ENCODE results near the gene HECTD1.

Gene HECTD1

GRCh38 chr14:31139301-31139847, 68.2 kb downstream of the HECTD1 start:
- Histone ChIP-seq H2BK12ac (ENCODE audit: low read length in 2 of 2) (no peak overlapping the region), H3K4me1 (ENCODE audit: control insufficient read depth, insufficient read depth, low read depth, low read length) (no peaks in the 10 kb centered on the region), H3K36me3 (ENCODE audit: control insufficient read depth in 1 of 2, insufficient read depth in 2 of 2, low read depth in 1 of 2, low read length in 2 of 2) (peaks cover 17 to 93% of the 10 kb centered on the region in 2 experiments), H3K4ac (ENCODE audit: low read depth in 1 of 2, low read length in 2 of 2) (no peak overlapping the region), H3K23ac (ENCODE audit: low read length in 2 of 2) (no peak overlapping the region), H3K27ac (ENCODE audit: low read length, poor library complexity, severe bottlenecking) (no peak overlapping the region), H3K9me3 (ENCODE audit: control insufficient read depth, low read length) (no peaks in the 10 kb centered on the region), H2BK15ac (ENCODE audit: low read depth, poor library complexity, severe bottlenecking) (no peak overlapping the region), H3K79me1 (replicated peaks; ENCODE audit: low read length, poor library complexity, severe bottlenecking) (peaks cover 10% of the 10 kb centered on the region), H2BK5ac (ENCODE audit: low read depth, low read length, poor library complexity, severe bottlenecking) (no peak overlapping the region), H3K18ac (ENCODE audit: low read depth in 1 of 2, low read length in 2 of 2) (no peak overlapping the region), H2AK5ac (ENCODE audit: low read length, severe bottlenecking) (no peak overlapping the region), H3K4me2 (ENCODE audit: low read length, poor library complexity, severe bottlenecking) (no peak overlapping the region), H3K4me3 (ENCODE audit: insufficient read depth in 1 of 2, low read depth in 1 of 2, low read length in 2 of 2) (no peak overlapping the region), H3K9ac (ENCODE audit: low read length) (no peak overlapping the region), H2AFZ (ENCODE audit: low read depth, low read length) (no peak overlapping the region), H3K14ac (ENCODE audit: low read length in 2 of 2) (no peak overlapping the region), H4K8ac (ENCODE audit: low read length) (no peak overlapping the region), H4K91ac (ENCODE audit: low read length) (no peak overlapping the region), H2BK120ac (ENCODE audit: low read depth, low read length) (no peak overlapping the region), H3K27me3 (ENCODE audit: control insufficient read depth in 1 of 2, insufficient read depth in 1 of 2, low read length in 2 of 2) (no peaks in the 10 kb centered on the region)
- no peak for DNase-seq
- WGBS, result 92% methylated on average over 2 of the region's 4 CpGs

GRCh38 chr14:31138301-31138700, 69.3 kb downstream of the HECTD1 start:
- no peak overlapping the region for H3K27ac ChIP-seq (ENCODE audit: low read length, poor library complexity, severe bottlenecking)
- no peak overlapping the region for H3K4ac ChIP-seq (ENCODE audit: low read depth in 1 of 2, low read length in 2 of 2)
- no peak overlapping the region for H3K4me2 ChIP-seq (ENCODE audit: low read length, poor library complexity, severe bottlenecking)
- H3K18ac ChIP-seq (ENCODE audit: low read depth in 1 of 2, low read length in 2 of 2), result no peak overlapping the region
- no peak for DNase-seq
- H3K4me3 ChIP-seq (ENCODE audit: insufficient read depth in 1 of 2, low read depth in 1 of 2, low read length in 2 of 2), result no peak overlapping the region
- H3K14ac ChIP-seq (ENCODE audit: low read length in 2 of 2), result no peak overlapping the region
- H3K4me1 ChIP-seq (ENCODE audit: control insufficient read depth, insufficient read depth, low read depth, low read length), result no peaks in the 10 kb centered on the region
- no peak overlapping the region for H2BK15ac ChIP-seq (ENCODE audit: low read depth, poor library complexity, severe bottlenecking)
- H2BK5ac ChIP-seq (ENCODE audit: low read depth, low read length, poor library complexity, severe bottlenecking), result no peak overlapping the region
- no peak overlapping the region for H3K9ac ChIP-seq (ENCODE audit: low read length)
- H3K9me3 ChIP-seq (ENCODE audit: control insufficient read depth, low read length), result no peaks in the 10 kb centered on the region
- no peak overlapping the region for H2AFZ ChIP-seq (ENCODE audit: low read depth, low read length)
- H3K27me3 ChIP-seq (ENCODE audit: control insufficient read depth in 1 of 2, insufficient read depth in 1 of 2, low read length in 2 of 2), result no peaks in the 10 kb centered on the region
- H3K36me3 ChIP-seq (ENCODE audit: control insufficient read depth in 1 of 2, insufficient read depth in 2 of 2, low read depth in 1 of 2, low read length in 2 of 2), result peaks cover 17 to 93% of the 10 kb centered on the region in 2 experiments
- H2AK5ac ChIP-seq (ENCODE audit: low read length, severe bottlenecking), result no peak overlapping the region
- no peak overlapping the region for H4K8ac ChIP-seq (ENCODE audit: low read length)
- no peak overlapping the region for H2BK12ac ChIP-seq (ENCODE audit: low read length in 2 of 2)
- WGBS, result 91% methylated on average over 2 of the region's 2 CpGs
- no peak overlapping the region for H4K91ac ChIP-seq (ENCODE audit: low read length)
- H2BK120ac ChIP-seq (ENCODE audit: low read depth, low read length), result no peak overlapping the region
- H3K23ac ChIP-seq (ENCODE audit: low read length in 2 of 2), result no peak overlapping the region
- peaks cover 9% of the 10 kb centered on the region for H3K79me1 ChIP-seq (replicated peaks; ENCODE audit: low read length, poor library complexity, severe bottlenecking)

DNA sequence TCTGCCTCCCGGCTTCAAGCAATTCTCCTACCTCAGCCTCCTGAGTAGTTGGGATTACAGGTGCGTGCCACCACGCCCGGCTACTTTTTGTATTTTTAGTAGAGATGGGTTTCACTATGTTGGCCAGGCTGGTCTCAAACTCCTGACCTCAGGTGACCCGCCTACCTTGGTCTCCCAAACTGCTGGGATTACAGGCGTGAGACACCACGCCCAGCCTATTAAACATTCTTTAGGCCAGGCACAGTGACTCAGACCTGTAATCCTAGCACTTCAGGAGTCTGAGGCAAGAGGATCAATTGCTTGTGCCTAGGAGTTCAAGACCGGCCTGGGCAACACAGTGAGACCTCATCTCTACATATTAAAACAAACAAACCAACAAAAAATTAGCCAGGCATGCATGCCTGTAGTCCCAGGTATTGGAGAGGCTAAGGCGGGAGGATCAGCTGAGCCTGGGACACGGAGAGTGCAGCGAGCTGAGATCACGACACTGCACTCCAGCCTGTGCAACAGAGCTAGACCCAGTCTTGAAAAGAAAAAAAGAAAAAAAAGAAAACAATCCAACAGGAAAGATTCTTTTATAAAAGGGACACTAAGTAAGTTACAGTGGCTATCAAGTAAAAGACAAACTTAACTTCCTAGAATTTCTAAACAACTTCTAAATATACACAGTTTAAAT, 70.2 kb downstream of the HECTD1 start:
- Histone ChIP-seq H3K4me1 (ENCODE audit: control insufficient read depth, insufficient read depth, low read depth, low read length) (no peaks in the 10 kb centered on the region), H3K18ac (ENCODE audit: low read depth in 1 of 2, low read length in 2 of 2) (peak overlapping the region in 1 of 2 experiments; percentile 38), H3K9me3 (ENCODE audit: control insufficient read depth, low read length) (no peaks in the 10 kb centered on the region), H3K27ac (ENCODE audit: low read length, poor library complexity, severe bottlenecking) (no peak overlapping the region), H2AK5ac (ENCODE audit: low read length, severe bottlenecking) (no peak overlapping the region), H2BK15ac (ENCODE audit: low read depth, poor library complexity, severe bottlenecking) (no peak overlapping the region), H2BK5ac (ENCODE audit: low read depth, low read length, poor library complexity, severe bottlenecking) (no peak overlapping the region), H3K14ac (ENCODE audit: low read length in 2 of 2) (no peak overlapping the region), H2AFZ (ENCODE audit: low read depth, low read length) (no peak overlapping the region), H3K4me3 (ENCODE audit: insufficient read depth in 1 of 2, low read depth in 1 of 2, low read length in 2 of 2) (no peak overlapping the region), H3K23ac (ENCODE audit: low read length in 2 of 2) (no peak overlapping the region), H3K27me3 (ENCODE audit: control insufficient read depth in 1 of 2, insufficient read depth in 1 of 2, low read length in 2 of 2) (no peaks in the 10 kb centered on the region), H2BK120ac (ENCODE audit: low read depth, low read length) (no peak overlapping the region), H3K9ac (ENCODE audit: low read length) (no peak overlapping the region), H3K4me2 (ENCODE audit: low read length, poor library complexity, severe bottlenecking) (no peak overlapping the region), H3K79me1 (replicated peaks; ENCODE audit: low read length, poor library complexity, severe bottlenecking) (peaks cover 6% of the 10 kb centered on the region), H2BK12ac (ENCODE audit: low read length in 2 of 2) (no peak overlapping the region), H4K8ac (ENCODE audit: low read length) (no peak overlapping the region), H3K36me3 (ENCODE audit: control insufficient read depth in 1 of 2, insufficient read depth in 2 of 2, low read depth in 1 of 2, low read length in 2 of 2) (peaks cover 15 to 95% of the 10 kb centered on the region in 2 experiments), H4K91ac (ENCODE audit: low read length) (no peak overlapping the region), H3K4ac (ENCODE audit: low read depth in 1 of 2, low read length in 2 of 2) (no peak overlapping the region)
- no peak for DNase-seq
- WGBS, result 94% methylated on average over 10 of the region's 12 CpGs

DNA sequence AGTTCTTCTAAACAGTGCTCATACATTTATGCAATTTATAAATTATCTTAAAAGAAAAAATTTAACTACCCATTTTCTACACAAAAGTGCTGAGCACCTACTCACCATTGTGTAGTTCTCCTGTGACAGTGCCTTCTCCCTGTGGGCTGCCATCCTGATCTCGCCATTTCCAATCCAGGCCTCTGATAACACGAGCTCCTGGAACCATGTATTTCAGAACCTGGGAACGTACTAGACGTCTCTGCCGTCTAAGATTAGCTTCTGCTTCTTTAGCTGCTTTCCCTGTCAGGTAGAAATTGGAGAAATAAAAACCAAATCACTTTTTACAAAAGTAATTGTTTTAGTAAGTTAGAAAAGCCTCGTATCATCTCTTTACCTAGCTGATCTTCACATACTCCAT, 74.5 kb downstream of the HECTD1 start:
- no peak overlapping the region for H3K18ac ChIP-seq (ENCODE audit: low read depth in 1 of 2, low read length in 2 of 2)
- no peak overlapping the region for H2BK12ac ChIP-seq (ENCODE audit: low read length in 2 of 2)
- H4K91ac ChIP-seq (ENCODE audit: low read length), result no peak overlapping the region
- no peak overlapping the region for H3K4me3 ChIP-seq (ENCODE audit: insufficient read depth in 1 of 2, low read depth in 1 of 2, low read length in 2 of 2)
- H3K14ac ChIP-seq (ENCODE audit: low read length in 2 of 2), result no peak overlapping the region
- H3K23ac ChIP-seq (ENCODE audit: low read length in 2 of 2), result no peak overlapping the region
- no peak overlapping the region for H2AK5ac ChIP-seq (ENCODE audit: low read length, severe bottlenecking)
- H3K9me3 ChIP-seq (ENCODE audit: control insufficient read depth, low read length), result no peaks in the 10 kb centered on the region
- H2BK5ac ChIP-seq (ENCODE audit: low read depth, low read length, poor library complexity, severe bottlenecking), result no peak overlapping the region
- no peak overlapping the region for H4K8ac ChIP-seq (ENCODE audit: low read length)
- no peak overlapping the region for H3K4ac ChIP-seq (ENCODE audit: low read depth in 1 of 2, low read length in 2 of 2)
- H3K79me1 ChIP-seq (replicated peaks; ENCODE audit: low read length, poor library complexity, severe bottlenecking), result peaks cover 8% of the 10 kb centered on the region
- peaks cover 20 to 94% of the 10 kb centered on the region in 2 experiments for H3K36me3 ChIP-seq (ENCODE audit: control insufficient read depth in 1 of 2, insufficient read depth in 2 of 2, low read depth in 1 of 2, low read length in 2 of 2)
- H3K27me3 ChIP-seq (ENCODE audit: control insufficient read depth in 1 of 2, insufficient read depth in 1 of 2, low read length in 2 of 2), result no peaks in the 10 kb centered on the region
- no peak for DNase-seq
- H3K9ac ChIP-seq (ENCODE audit: low read length), result no peak overlapping the region
- no peak overlapping the region for H3K27ac ChIP-seq (ENCODE audit: low read length, poor library complexity, severe bottlenecking)
- no peak overlapping the region for H2BK120ac ChIP-seq (ENCODE audit: low read depth, low read length)
- H2AFZ ChIP-seq (ENCODE audit: low read depth, low read length), result no peak overlapping the region
- peaks cover 1% of the 10 kb centered on the region for H3K4me1 ChIP-seq (ENCODE audit: control insufficient read depth, insufficient read depth, low read depth, low read length)
- WGBS, result 94% methylated on average over 2 of the region's 6 CpGs
- H3K4me2 ChIP-seq (ENCODE audit: low read length, poor library complexity, severe bottlenecking), result no peak overlapping the region
- H2BK15ac ChIP-seq (ENCODE audit: low read depth, poor library complexity, severe bottlenecking), result no peak overlapping the region

Measured in mesenchymal stem cell (in vitro differentiated cells and primary cell).